ENCODE results near the gene OSBPL8.
"Not testable (repeated sequence)": the region's sequence is repeated elsewhere in the genome, so short reads cannot be mapped to it uniquely, and the experiment has no call there.

The OSBPL8 gene

GRCh38 chr12:76376876-76377275 lies 182.7 kb downstream of the OSBPL8 start:
- peaks cover 29% of the 10 kb centered on the region for H3K36me3 Mint-ChIP-seq (ENCODE audit: low read depth)
- H3K27me3 Mint-ChIP-seq (ENCODE audit: low read depth); H3K4me3 Mint-ChIP-seq; H3K27ac Mint-ChIP-seq; H3K9me3 Mint-ChIP-seq; H3K4me1 Mint-ChIP-seq (ENCODE audit: low read depth): not testable (repeated sequence)

- Mint-ChIP-seq H3K27me3 (ENCODE audit: low read depth) (no peaks in the 10 kb centered on the region), H3K36me3 (ENCODE audit: low read depth) (peaks cover 30% of the 10 kb centered on the region), H3K4me3 (no peak overlapping the region), H3K4me1 (ENCODE audit: low read depth) (peaks cover 6% of the 10 kb centered on the region), H3K9me3 (no peaks in the 10 kb centered on the region), H3K27ac (no peak overlapping the region)
These were observed 183.6 kb downstream of the OSBPL8 start for GRCh38 chr12:76375939-76376338.

DNA sequence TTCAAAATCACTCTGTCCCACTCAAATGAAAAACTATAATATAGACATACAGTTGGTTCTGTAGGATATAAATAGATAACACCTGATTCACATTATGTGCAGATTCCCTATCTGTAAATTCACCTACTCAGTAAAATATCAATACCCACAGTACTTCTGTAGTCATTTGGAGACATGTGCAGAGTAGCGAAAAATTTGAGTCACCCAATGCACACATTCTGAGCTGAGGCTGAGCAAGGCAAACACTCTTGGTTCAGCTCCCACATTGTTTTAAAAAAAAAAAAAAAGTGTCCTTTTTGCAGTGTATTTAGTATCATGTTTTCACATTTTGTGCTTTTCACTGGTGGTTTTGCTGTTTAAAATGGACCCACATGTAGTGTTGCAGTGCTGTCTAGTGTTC lies 184.1 kb downstream of the OSBPL8 start:
- Mint-ChIP-seq H3K36me3 (ENCODE audit: low read depth) (peaks cover 33% of the 10 kb centered on the region), H3K4me3 (no peak overlapping the region), H3K27ac (no peak overlapping the region), H3K9me3 (no peaks in the 10 kb centered on the region), H3K4me1 (ENCODE audit: low read depth) (peaks cover 6% of the 10 kb centered on the region), H3K27me3 (ENCODE audit: low read depth) (no peaks in the 10 kb centered on the region)

DNA sequence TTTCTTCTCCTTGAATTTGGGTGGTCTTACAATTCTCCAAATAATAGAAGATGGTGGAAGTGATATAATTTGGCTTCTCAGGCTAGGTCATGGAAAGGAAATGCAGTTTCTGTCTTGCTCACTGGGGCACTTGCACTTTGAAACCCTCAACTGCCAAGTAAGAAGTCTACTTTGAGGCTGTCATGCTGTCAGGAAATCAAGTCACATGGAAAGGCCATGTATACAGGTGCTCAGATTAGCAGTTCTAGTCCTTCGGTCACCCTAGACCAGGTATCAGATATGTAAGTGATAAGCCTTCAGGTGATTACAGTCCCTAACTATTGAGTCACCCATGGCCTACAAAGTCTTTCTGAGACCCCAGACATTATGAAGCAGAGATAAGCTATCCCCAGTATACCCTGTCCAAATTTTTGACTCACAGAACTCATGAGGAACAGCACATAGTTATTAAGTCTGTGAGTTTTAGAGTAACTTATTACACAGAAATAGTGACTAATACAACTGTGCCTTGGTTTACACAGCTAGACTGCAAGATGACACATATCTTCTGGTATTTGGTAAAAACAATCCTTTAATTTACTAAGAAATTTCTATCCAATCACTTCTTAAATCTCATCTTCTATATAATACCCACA lies 185.1 kb downstream of the OSBPL8 start:
- H3K36me3 Mint-ChIP-seq (ENCODE audit: low read depth): peaks cover 39% of the 10 kb centered on the region
- peaks cover 6% of the 10 kb centered on the region for H3K4me1 Mint-ChIP-seq (ENCODE audit: low read depth)
- no peak overlapping the region for H3K27ac Mint-ChIP-seq
- H3K9me3 Mint-ChIP-seq: no peaks in the 10 kb centered on the region
- H3K4me3 Mint-ChIP-seq: no peak overlapping the region
- no peaks in the 10 kb centered on the region for H3K27me3 Mint-ChIP-seq (ENCODE audit: low read depth)

DNA sequence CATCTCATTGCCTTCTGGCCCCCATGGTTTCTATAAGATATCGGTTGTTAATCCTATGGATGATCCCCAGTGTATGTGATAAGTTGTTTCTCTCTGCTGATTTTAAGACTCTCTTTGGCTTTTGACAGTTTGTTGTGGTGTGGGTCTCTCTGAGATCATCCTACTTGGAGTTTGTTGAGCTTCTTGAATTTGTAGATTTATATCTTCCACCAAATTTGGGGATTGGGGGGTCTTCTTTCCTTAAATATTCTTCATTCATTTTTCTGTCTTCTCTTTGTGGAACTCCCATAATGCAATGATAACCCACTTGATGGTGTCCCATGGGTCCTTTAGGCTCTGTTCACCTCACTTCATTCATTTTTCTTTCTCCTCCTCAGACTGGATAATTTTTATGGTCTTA lies 191.3 kb downstream of the OSBPL8 start:
- Mint-ChIP-seq H3K27me3 (ENCODE audit: low read depth) (no peaks in the 10 kb centered on the region), H3K4me1 (ENCODE audit: low read depth) (no peaks in the 10 kb centered on the region), H3K9me3 (peaks cover 9% of the 10 kb centered on the region), H3K27ac (no peak overlapping the region), H3K4me3 (no peak overlapping the region), H3K36me3 (ENCODE audit: low read depth) (peaks cover 65% of the 10 kb centered on the region)

GRCh38 chr12:76366163-76366562 lies 193.4 kb downstream of the OSBPL8 start:
- Mint-ChIP-seq H3K36me3 (ENCODE audit: low read depth) (peaks cover 71% of the 10 kb centered on the region), H3K4me1 (ENCODE audit: low read depth) (no peaks in the 10 kb centered on the region), H3K4me3 (no peak overlapping the region), H3K27me3 (ENCODE audit: low read depth) (no peaks in the 10 kb centered on the region), H3K27ac (no peak overlapping the region), H3K9me3 (peaks cover 9% of the 10 kb centered on the region)

- not testable (repeated sequence) for H3K27ac Mint-ChIP-seq; H3K9me3 Mint-ChIP-seq; H3K27me3 Mint-ChIP-seq (ENCODE audit: low read depth); H3K4me3 Mint-ChIP-seq; H3K4me1 Mint-ChIP-seq (ENCODE audit: low read depth)
- peaks cover 59% of the 10 kb centered on the region for H3K36me3 Mint-ChIP-seq (ENCODE audit: low read depth)
These were observed 195.4 kb downstream of the OSBPL8 start for GRCh38 chr12:76364131-76364530.

- H3K27me3 Mint-ChIP-seq (ENCODE audit: low read depth): no peaks in the 10 kb centered on the region
- no peak overlapping the region for H3K27ac Mint-ChIP-seq
- no peak overlapping the region for H3K4me3 Mint-ChIP-seq
- peaks cover 51% of the 10 kb centered on the region for H3K36me3 Mint-ChIP-seq (ENCODE audit: low read depth)
- no peaks in the 10 kb centered on the region for H3K9me3 Mint-ChIP-seq
- no peaks in the 10 kb centered on the region for H3K4me1 Mint-ChIP-seq (ENCODE audit: low read depth)
These were observed 199.3 kb downstream of the OSBPL8 start for GRCh38 chr12:76360316-76360715.

- no peaks in the 10 kb centered on the region for H3K4me1 Mint-ChIP-seq (ENCODE audit: low read depth)
- H3K4me3 Mint-ChIP-seq: no peak overlapping the region
- H3K27ac Mint-ChIP-seq: no peak overlapping the region
- no peaks in the 10 kb centered on the region for H3K27me3 Mint-ChIP-seq (ENCODE audit: low read depth)
- H3K9me3 Mint-ChIP-seq: no peaks in the 10 kb centered on the region
- peaks cover 28% of the 10 kb centered on the region for H3K36me3 Mint-ChIP-seq (ENCODE audit: low read depth)
These were observed 203.5 kb downstream of the OSBPL8 start for GRCh38 chr12:76356071-76356470.

- Mint-ChIP-seq H3K27ac (peak within 1 kb of the TSS; percentile 89), H3K27me3 (ENCODE audit: low read depth) (no peaks in the 10 kb centered on the region), H3K4me3 (peak within 1 kb of the TSS; percentile 92), H3K9me3 (no peaks in the 10 kb centered on the region), H3K4me1 (ENCODE audit: low read depth) (peaks cover 24% of the 10 kb centered on the region), H3K36me3 (ENCODE audit: low read depth) (peaks cover 5% of the 10 kb centered on the region)
These were observed 211.3 kb downstream of the OSBPL8 start, which contains the start of gene BBS10 for GRCh38 chr12:76348079-76348901. BBS10 (minus strand) TSS chr12:76348415; CDS start chr12:76348358, 57 bp downstream.

- no peaks in the 10 kb centered on the region for H3K27me3 Mint-ChIP-seq (ENCODE audit: low read depth)
- no peaks in the 10 kb centered on the region for H3K9me3 Mint-ChIP-seq
- peaks cover 24% of the 10 kb centered on the region for H3K4me1 Mint-ChIP-seq (ENCODE audit: low read depth)
- peaks cover 5% of the 10 kb centered on the region for H3K36me3 Mint-ChIP-seq (ENCODE audit: low read depth)
- H3K4me3 Mint-ChIP-seq: peak overlapping the region; percentile 92
- no peak overlapping the region for H3K27ac Mint-ChIP-seq
These were observed 212.7 kb downstream of the OSBPL8 start for GRCh38 chr12:76346798-76347420.

- no peaks in the 10 kb centered on the region for H3K27me3 Mint-ChIP-seq (ENCODE audit: low read depth)
- peaks cover 24% of the 10 kb centered on the region for H3K4me1 Mint-ChIP-seq (ENCODE audit: low read depth)
- no peak overlapping the region for H3K27ac Mint-ChIP-seq
- no peaks in the 10 kb centered on the region for H3K9me3 Mint-ChIP-seq
- no peak overlapping the region for H3K4me3 Mint-ChIP-seq
- H3K36me3 Mint-ChIP-seq (ENCODE audit: low read depth): peaks cover 5% of the 10 kb centered on the region
These were observed 213.3 kb downstream of the OSBPL8 start for GRCh38 chr12:76346236-76346635.

GRCh38 chr12:76345569-76345968 lies 214.0 kb downstream of the OSBPL8 start:
- H3K4me3 Mint-ChIP-seq: no peak overlapping the region
- no peaks in the 10 kb centered on the region for H3K27me3 Mint-ChIP-seq (ENCODE audit: low read depth)
- H3K36me3 Mint-ChIP-seq (ENCODE audit: low read depth): peaks cover 5% of the 10 kb centered on the region
- H3K4me1 Mint-ChIP-seq (ENCODE audit: low read depth): peaks cover 24% of the 10 kb centered on the region
- no peaks in the 10 kb centered on the region for H3K9me3 Mint-ChIP-seq
- H3K27ac Mint-ChIP-seq: no peak overlapping the region

GRCh38 chr12:76341436-76342030 lies 218.0 kb downstream of the OSBPL8 start:
- Mint-ChIP-seq H3K4me1 (ENCODE audit: low read depth) (peaks cover 3% of the 10 kb centered on the region), H3K36me3 (ENCODE audit: low read depth) (peaks cover 2% of the 10 kb centered on the region), H3K9me3 (no peaks in the 10 kb centered on the region), H3K4me3 (no peak overlapping the region), H3K27me3 (ENCODE audit: low read depth) (no peaks in the 10 kb centered on the region), H3K27ac (no peak overlapping the region)
